ENCODE results near the gene RBPJL.

The RBPJL gene

DNA sequence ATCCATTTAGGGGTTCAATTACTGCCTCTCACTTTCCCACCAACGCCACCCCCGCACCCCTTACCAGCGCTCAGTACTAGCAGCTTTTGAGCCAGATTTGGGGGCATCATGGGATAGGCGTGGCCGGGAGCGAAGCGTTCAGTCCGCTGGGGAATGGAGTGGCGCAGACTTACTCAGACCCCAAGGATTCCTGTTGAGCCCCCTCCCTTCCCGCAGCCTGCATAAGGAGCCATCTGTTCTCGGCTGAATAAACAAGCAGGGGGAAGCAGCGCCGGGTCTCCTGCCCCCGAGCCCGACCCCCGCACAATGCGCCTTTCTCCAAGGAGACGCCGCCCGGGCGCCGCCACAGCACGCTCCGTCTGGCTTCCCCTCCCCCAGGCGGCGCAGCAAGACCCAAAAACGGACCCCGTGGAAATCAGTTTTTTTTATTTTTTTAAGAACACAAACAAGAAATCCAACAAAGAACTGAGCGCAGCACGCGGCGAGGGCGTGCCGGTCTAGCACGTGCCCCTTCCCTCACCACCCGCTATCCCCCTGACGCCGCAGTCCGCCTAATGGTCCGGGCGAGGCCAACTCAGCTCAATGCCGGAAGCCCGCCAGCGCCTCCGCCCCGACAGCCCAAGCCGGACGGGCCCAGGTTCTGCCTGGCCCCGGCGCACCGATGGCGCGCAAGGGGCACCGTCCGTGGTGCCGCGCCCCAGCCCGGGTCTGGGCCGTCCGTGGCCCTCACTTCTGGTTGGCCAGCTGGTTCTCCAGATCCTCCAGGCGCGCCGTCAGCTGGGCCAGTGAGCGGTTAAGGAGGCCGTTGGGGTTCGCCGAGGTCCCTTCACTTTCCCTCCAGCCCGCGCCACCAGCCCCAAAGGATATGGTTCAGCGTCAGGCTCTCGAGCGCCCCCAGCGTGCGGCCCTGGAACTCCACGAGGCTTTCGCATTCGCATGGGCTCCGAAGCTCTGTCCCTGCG, 13.3 kb upstream of the RBPJL start:
- peak; percentile 53 to 78 (median 67) for DNase-seq

DNA sequence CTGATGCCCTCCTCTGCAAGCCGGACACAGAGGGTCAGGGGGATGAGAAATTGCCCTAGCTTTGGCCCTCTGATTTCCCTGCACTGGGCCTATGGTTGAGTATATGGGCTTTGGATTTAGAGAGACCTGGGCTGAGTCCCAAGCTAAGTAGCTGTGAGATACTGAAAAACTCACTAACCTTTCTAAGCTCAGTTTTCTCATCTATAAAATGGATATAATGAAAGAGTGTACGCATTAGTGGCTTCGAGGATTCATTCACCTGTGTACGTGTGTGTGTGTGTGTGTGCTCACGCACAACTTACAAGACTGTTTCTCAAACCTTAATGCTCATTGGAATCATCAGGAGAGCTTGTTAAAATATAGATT, 12.7 kb upstream of the RBPJL start:
- DNase-seq: no peak

DNA sequence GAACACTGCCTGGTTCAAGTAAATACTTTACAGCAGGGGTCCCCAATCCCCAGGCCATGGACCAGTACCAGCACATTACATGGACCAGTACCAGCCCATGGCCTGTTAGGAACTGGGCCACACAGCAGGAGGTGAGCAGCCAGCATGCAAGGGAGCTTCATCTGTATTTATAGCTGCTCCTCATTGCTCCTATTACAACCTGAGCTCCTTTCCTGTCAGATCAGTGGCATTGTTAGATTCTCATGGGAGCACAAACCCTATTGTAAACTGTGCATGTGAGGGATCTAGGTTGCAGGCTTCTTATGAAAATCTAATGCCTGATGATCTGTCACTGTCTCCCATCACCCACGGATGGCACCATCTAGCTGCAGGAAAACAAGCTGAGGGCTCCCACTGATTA, 12.0 kb upstream of the RBPJL start:
- no peak for DNase-seq

DNA sequence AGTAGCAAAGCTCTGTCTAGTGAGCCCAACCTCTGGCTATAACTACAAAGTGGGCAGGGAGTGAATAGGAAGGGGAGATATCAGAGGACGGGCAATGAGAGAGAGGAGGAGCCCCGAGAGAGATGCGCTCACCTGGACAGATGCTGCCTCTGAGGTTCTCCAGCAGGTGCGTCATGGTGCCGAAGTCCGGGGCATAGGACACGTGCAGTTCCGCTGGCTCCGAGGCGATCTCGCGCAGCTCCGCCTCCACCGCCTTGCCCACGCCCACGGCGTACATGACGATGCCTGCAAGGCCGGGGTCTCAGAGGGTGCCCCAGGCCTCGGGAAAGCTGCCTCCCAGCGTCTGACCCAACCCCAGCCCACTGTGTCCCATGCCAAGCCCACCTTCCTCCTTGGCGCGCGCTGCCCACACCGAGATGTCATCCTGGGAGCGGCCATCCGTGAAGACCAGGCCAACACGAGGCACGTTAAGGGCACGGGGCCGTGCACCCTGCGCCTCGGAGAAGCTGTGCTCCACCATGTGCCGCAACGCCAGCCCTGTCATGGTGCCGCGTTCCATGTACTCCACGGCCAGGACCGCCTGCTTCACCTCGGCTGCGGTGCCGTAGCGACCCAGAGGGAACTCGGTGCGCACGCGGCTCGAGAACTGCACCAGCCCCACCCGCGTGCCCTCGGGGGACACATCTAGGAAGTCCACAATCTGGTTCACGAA, 8.7 kb upstream of the RBPJL start:
- DNase-seq: no peak

- no peak for DNase-seq
Measured at GRCh38 chr20:45299786-45300185, 6.9 kb upstream of the RBPJL start.

DNA sequence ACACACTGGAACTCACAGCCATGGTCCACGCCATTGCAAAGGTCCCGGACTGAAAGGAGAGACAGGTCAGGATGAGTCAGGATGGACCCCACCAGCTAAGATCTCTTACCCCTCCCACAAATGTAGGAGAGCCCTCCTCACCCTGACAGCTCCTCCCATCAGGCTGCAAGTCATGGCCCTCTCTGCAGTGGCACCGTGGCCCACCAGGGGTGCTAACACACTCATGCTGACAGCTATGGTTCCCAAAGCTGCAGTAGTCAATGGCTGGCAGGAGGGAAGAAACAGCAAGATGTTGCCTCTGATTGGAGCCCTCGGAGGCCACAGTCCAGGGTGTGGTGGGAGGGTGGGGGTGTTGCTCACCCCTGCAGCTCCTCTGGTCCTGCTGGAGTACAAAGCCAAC, 5.7 kb upstream of the RBPJL start:
- no peak for DNase-seq

GRCh38 chr20:45301824-45302271, 4.8 kb upstream of the RBPJL start:
- no peak for DNase-seq

- DNase-seq: no peak
Measured at GRCh38 chr20:45303586-45304463, 2.8 kb upstream of the RBPJL start.

- no peak for DNase-seq
Measured at GRCh38 chr20:45304464-45304999, 2.1 kb upstream of the RBPJL start.

DNA sequence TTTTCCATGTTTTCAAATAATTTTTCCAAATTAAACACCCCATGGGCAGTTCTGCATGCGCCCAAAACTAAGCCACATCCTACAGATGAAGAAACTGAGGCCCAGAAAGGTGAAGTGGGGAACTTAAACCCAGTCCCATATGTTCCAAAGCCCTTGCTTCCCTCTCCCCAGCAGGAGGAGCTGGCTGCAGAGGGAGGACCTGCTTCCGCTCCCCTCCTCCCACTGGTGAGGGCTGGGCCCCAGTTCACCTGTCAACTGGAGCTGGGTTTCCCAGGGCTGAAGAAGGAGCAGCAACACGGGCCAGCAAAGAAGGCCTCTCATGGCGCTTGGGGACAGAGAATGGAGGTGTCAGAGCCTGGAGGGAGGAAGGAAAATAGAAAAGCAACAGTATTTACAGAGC, 1.4 kb upstream of the RBPJL start:
- DNase-seq: no peak

- no peak for DNase-seq
Measured at GRCh38 chr20:45307076-45307640, 518 bp downstream of the RBPJL start.

GRCh38 chr20:45308117-45308778, 1.6 kb downstream of the RBPJL start, which contains the start of gene MATN4:
TSS of gene MATN4 (minus strand) at chr20:45308299. CDS start at chr20:45305582, 2,717 bp downstream.
- DNase-seq: no peak

GRCh38 chr20:45309075-45309474, 2.4 kb downstream of the RBPJL start:
- no peak for DNase-seq

DNA sequence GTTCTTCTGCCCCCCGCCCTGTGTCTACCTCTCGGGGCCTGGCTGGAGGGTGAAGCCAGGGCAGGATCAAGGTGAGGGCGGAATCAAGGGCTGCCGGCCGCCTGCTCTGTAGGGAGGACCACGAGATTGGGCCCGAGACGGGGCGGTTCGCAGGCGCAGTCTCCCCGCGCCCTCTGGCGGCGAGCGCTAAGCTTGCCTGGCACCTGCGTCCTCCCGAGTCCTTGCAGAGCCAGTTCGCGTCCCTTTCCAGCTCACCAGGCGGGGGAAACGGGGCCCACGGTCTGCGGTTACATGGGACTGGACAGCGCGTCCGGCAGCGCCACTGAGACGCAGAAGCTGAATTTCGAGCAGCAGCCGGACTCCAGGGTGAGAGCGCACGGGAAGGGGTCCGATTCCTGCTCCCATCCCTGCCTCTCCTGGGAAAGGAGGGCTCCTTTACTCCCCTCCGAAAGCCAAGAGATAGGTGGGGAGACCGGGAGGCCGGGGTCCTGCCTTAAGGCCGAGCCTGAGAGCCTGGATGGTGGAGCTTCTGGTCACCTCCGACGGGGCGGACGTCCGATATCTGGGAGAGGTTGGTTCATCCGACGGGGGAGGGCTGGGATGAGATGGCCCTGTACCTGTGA, 5.1 kb downstream of the RBPJL start:
- peak; percentile 30 to 43 (median 36) for DNase-seq

- no peak for DNase-seq
Measured at GRCh38 chr20:45312241-45312640, 5.6 kb downstream of the RBPJL start.

DNA sequence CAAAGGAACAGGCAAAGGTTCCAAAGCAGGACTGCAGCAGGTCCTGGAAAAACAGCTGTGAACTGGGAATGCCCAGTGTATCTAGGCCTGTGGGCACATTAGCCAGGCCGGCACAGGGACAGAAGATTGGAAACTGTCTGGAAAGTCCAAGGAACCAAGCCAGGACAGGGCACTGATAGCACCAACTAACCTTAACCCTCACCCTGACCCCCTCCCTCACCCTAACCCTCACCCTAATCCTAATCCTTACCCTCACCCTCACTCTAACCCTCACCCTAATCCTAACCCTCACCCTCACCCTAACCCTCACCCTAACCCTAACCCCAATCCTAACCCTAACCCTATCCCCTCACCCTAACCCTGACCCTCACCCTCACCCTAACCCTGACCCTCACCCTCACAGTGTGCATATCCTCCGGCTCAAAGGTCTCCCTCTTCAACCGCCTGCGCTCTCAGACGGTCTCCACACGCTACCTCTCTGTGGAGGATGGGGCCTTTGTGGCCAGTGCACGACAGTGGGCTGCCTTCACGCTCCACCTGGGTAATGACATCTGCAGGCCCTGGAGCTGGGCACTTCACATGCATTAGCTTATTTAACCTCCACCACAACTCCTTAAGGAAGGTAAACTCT, 6.5 kb downstream of the RBPJL start:
- DNase-seq: no peak

GRCh38 chr20:45313943-45314342, 7.3 kb downstream of the RBPJL start:
- no peak for DNase-seq

DNA sequence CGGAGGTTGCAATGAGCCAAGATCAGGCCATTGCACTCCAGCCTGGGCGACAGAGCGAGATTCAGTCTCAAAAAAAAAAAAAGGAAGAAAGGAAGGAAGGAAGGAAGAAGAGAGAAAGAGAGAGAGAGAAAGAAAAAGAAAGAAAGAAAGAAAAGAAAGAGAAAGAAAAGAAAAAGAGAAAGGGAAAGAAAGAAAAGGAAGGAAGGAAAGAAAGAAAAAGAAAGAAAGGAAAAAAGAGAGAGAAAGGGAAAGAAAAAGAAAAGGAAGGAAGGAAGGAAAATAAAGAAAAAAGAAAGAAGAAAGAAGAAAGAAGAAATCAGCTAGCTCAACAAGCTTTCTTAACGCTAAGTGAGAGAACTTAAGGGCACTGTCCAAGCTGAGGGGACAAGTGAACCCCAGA, 9.0 kb downstream of the RBPJL start:
- DNase-seq: no peak

DNA sequence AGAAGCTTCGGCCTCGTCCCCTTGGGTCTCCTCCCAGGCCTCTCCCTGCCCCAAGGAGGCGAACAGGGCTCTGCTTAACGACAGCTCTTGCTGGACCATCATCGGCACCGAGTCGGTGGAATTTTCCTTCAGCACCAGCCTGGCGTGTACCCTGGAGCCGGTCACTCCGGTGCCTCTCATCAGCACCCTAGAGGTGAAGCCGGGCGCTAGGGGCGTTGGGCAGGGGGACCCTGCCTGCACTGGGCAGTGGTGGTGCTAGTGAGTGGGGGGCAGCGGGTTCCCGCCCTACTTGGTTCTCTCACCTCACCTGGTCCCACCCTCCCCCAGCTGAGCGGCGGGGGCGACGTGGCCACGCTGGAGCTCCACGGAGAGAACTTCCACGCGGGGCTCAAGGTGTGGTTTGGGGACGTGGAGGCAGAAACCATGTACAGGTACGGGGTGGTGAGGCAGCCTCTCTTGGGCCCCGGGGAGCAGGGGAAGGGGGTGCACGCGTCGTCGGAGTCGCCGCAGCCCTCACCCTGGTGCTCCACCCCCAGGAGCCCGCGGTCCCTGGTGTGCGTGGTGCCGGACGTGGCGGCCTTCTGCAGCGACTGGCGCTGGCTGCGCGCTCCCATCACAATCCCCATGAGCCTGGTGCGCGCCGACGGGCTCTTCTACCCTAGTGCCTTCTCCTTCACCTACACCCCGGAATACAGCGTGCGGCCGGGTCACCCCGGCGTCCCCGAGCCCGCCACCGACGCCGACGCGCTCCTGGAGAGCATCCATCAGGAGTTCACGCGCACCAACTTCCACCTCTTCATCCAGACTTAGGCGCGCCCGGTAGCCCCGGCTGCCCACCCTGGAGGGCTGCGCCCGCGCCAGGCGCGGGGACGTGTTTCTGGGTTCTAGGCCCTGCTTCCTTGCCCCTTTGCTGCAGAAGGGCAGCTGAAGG, 9.8 kb downstream of the RBPJL start:
- no peak for DNase-seq

- DNase-seq: no peak
Measured at GRCh38 chr20:45317826-45318225, 11.2 kb downstream of the RBPJL start.

Measured in activated CD4-positive, CD25-positive, alpha-beta regulatory T cell (primary cell).